ENCODE data around the gene NKAIN2.

The NKAIN2 gene

GRCh38 chr6:124040655-124041054 lies 237.0 kb downstream of the NKAIN2 start:
- no peak for DNase-seq

- no peak for DNase-seq
These were observed 248.5 kb downstream of the NKAIN2 start for GRCh38 chr6:124052120-124052519.

- DNase-seq, result no peak
These were observed 249.7 kb downstream of the NKAIN2 start for GRCh38 chr6:124053315-124053714.

- DNase-seq, result no peak
These were observed 250.4 kb downstream of the NKAIN2 start for GRCh38 chr6:124054034-124054433.

GRCh38 chr6:124055395-124055794 lies 251.7 kb downstream of the NKAIN2 start:
- DNase-seq, result no peak

GRCh38 chr6:124055963-124056362 lies 252.3 kb downstream of the NKAIN2 start:
- DNase-seq, result no peak

- no peak for DNase-seq
These were observed 253.0 kb downstream of the NKAIN2 start for GRCh38 chr6:124056407-124057334.

GRCh38 chr6:124057461-124057860 lies 253.8 kb downstream of the NKAIN2 start:
- DNase-seq, result no peak

GRCh38 chr6:124064317-124065113 lies 260.9 kb downstream of the NKAIN2 start:
- no peak for DNase-seq

GRCh38 chr6:124066269-124066668 lies 262.6 kb downstream of the NKAIN2 start:
- DNase-seq, result no peak

- DNase-seq, result no peak
These were observed 263.4 kb downstream of the NKAIN2 start for GRCh38 chr6:124066946-124067552.

GRCh38 chr6:124069230-124069950 lies 265.7 kb downstream of the NKAIN2 start:
- no peak for DNase-seq

- DNase-seq, result no peak
These were observed 269.4 kb downstream of the NKAIN2 start for GRCh38 chr6:124073021-124073420.

GRCh38 chr6:124073820-124074587 lies 270.3 kb downstream of the NKAIN2 start:
- no peak for DNase-seq

- DNase-seq, result no peak
These were observed 270.9 kb downstream of the NKAIN2 start for GRCh38 chr6:124074606-124075005.

- no peak for DNase-seq
These were observed 272.8 kb downstream of the NKAIN2 start for GRCh38 chr6:124076336-124077048.

GRCh38 chr6:124078169-124078568 lies 274.5 kb downstream of the NKAIN2 start:
- DNase-seq, result no peak

- no peak for DNase-seq
These were observed 276.8 kb downstream of the NKAIN2 start for GRCh38 chr6:124080483-124080882.

- no peak for DNase-seq
These were observed 286.8 kb downstream of the NKAIN2 start for GRCh38 chr6:124090491-124090890.

GRCh38 chr6:124099520-124099919 lies 295.9 kb downstream of the NKAIN2 start:
- no peak for DNase-seq

- no peak for DNase-seq
These were observed 306.8 kb downstream of the NKAIN2 start for GRCh38 chr6:124110514-124110913.

All from RPMI8226 (cell line).